OCI-LY3 (cell line): Measurements from ENCODE around the gene MYLK.

Experiments used
- CTCF ChIP-seq: fragments of 200-600, 300-600 bp; sonication (generic); IDR thresholded peaks from 2 replicates; pipeline ENCODE4 v1.5.1; 2014; ENCODE audit warnings: antibody characterized with exemption, low read length, low read depth
- EZH2phosphoT487 ChIP-seq: fragments of 200-600 bp; shearing (Covaris generic); IDR thresholded peaks from 2 replicates; pipeline ENCODE4 v1.6.1; 2018; ENCODE audit warnings: antibody characterized with exemption, mixed run types, low read depth

DNA sequence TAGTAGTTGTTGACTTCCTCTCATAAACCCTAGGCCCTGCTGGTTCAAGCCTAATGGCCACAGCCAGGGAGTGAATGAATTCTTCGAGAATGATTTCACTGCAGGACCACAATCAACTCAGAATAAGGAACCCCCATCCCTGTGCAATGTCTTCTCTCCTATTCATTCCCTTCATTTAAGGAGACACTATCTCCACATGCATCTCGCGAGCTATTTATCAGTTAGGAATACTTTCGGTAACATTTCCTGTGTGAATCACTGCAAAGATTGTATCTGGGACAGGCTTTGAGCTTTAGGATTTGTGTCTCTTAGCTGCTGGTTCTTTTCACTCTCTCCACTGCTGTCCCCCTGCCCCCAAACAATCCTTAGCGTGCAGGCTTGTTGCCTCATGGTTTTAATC is 94.4 kb downstream of the MYLK start:
- TF ChIP-seq CTCF, result no peak
- TF ChIP-seq EZH2phosphoT487, result no peak
